Hepatocyte (in vitro differentiated cells): ENCODE data around the gene C10orf105.

ENCODE experiments used
- CTCF ChIP-seq: fragments of 200-600 bp; sonication (generic); IDR thresholded peaks from 2 replicates; pipeline ENCODE4 v1.5.1; 2016; ENCODE audit warnings: antibody characterized with exemption, mild to moderate bottlenecking; ENCODE audit not compliant: poor library complexity
- EZH2 ChIP-seq: fragments of 200-600 bp; sonication (generic); IDR thresholded peaks from 2 replicates; pipeline ENCODE4 v1.6.1; 2016; ENCODE audit warnings: antibody characterized with exemption, mild to moderate bottlenecking, borderline replicate concordance

- TF ChIP-seq CTCF (no peak), EZH2 (no peak)
Observed at GRCh38 chr10:71687077-71687476, 32.5 kb downstream of the C10orf105 start.
